Adrenal gland (tissue), 12 donors: ENCODE data around the gene OCLN. TPM values are rescaled to one million over a fixed set of nuclear protein-coding genes. Genes with fewer than 3 reads are reported as not detected.
"Not testable (repeated sequence)": the region's sequence is repeated elsewhere in the genome, so short reads cannot be mapped to it uniquely, and the experiment has no call there.

ENCODE experiments used
- DNase-seq, 7 donors: peaks; one replicate each; pipeline ENCODE4 v3.0.0-alpha.2; 2019 to 2020
- H3K27ac ChIP-seq, 5 donors: fragments of 200-600 bp; sonication (generic) in 4 of 5; 1 replicate in 3 of 5; 2 replicates in 2 of 5; pipeline versions ENCODE4 v1.5.1 to v1.8.0; 2016 to 2020; ENCODE audit warnings: mild to moderate bottlenecking in 1 of 5
- H3K27me3 ChIP-seq: fragments of 200-600 bp; 2 replicates; pipeline ENCODE4 v1.8.0; 2021
- H3K36me3 ChIP-seq, 2 donors: fragments of 200-600 bp; replicated peaks in 1 of 2; 1 replicate in 1 of 2; 2 replicates in 1 of 2; pipeline versions ENCODE4 v1.5.1 to v1.8.0; 2018 to 2022
- H3K4me1 ChIP-seq, 2 donors: fragments of 200-600 bp; replicated peaks in 1 of 2; 1 replicate in 1 of 2; 2 replicates in 1 of 2; pipeline versions ENCODE4 v1.5.1 to v1.8.0; 2018 to 2021
- H3K4me3 ChIP-seq, 4 donors: fragments of 200-600 bp; sonication (generic) in 3 of 4; one replicate each; pipeline ENCODE4 v1.5.1; 2016 to 2018
- H3K9me3 ChIP-seq, 3 donors: fragments of 200-600 bp; sonication (generic) in 1 of 3; replicated peaks in 1 of 3; 1 replicate in 2 of 3; 2 replicates in 1 of 3; pipeline versions ENCODE4 v1.5.1 to v1.8.0; 2016 to 2021
- WGBS, 4 donors: extraction: QIAGEN DNeasy Blood & Tissue Kit in 2 of 4; methylation state at CpG; one replicate each; pipeline versions ENCODE4 v1.1.5 to v1.1.7; 2013 to 2017; 5-methylcytosine and 5-hydroxymethylcytosine counted together
- intact Hi-C, 2 donors: fragments of 100-400 bp; cut with DNase I; formaldehyde crosslinking; loops; one replicate each; pipeline versions ENCODE4 v1.14.1 to v1.15.0; 2022 to 2023
- polyA plus RNA-seq, 3 donors: library from polyadenylated mRNA; stranded (reverse); fragments of 200-250 nt in 2 of 3; fragments of 350-450 nt in 1 of 3; fragmentation: Illumina TruSeq in 1 of 3; extraction: RNeasy Lipid Tissue Mini Kit (QIAGEN cat#74804) in 1 of 3; gene quantifications; one replicate each; pipeline ENCODE4 v1.2.3, GENCODE V29; 2013 to 2014
- total RNA-seq, 9 donors: library from RNA; depleted of rRNA in 4 of 9; stranded (reverse); fragments of >200 nt in 4 of 9; fragments of 120-200 nt in 1 of 9; fragmentation: NEBNext Ultra II Directional in 1 of 9; extraction: Animal tissue kit (Norgen Biotek cat#: 25700) in 1 of 9; gene quantifications; one replicate each; pipeline versions ENCODE4 v1.1.0 to v1.2.4, GENCODE V29; 2013 to 2023
- donor health status: healthy with polysubstance abuse.
- donor health status: Bipolar disorder and iron deficiency.
- donor health status: DM: yes; HTN: yes; CAD: no.
- donor health status: DM: no; HTN: no; CAD: no.
- donor health status: DM: no; HTN: no; CAD: no.
- donor health status: DM: yes; HTN: yes; CAD: no.

OCLN gene
- total and polyA plus RNA-seq, 12 donors: 0.16 to 8.8 (median 1.0) TPM

- WGBS, 4 donors: no CpG with 5 or more reads among the region's 3 CpGs
- H3K4me3 ChIP-seq, H3K9me3 ChIP-seq, intact Hi-C loops, H3K36me3 ChIP-seq, H3K27ac ChIP-seq, DNase-seq, H3K27me3 ChIP-seq, H3K4me1 ChIP-seq: not testable (repeated sequence)
Observed at GRCh38 chr5:69542838-69543618, 50.4 kb downstream of the OCLN start.

GRCh38 chr5:69544602-69545001 lies 52.0 kb downstream of the OCLN start:
- H3K9me3 ChIP-seq, intact Hi-C loops, DNase-seq, H3K27ac ChIP-seq, H3K36me3 ChIP-seq, H3K4me3 ChIP-seq, H3K27me3 ChIP-seq, H3K4me1 ChIP-seq: not testable (repeated sequence)
- WGBS, 4 donors: no CpG with 5 or more reads among the region's 7 CpGs

- peak within 1 kb of the TSS in 2 of 4 donors; percentile 5 to 62 for H3K4me3 ChIP-seq
- H3K27me3 ChIP-seq, intact Hi-C loops, H3K36me3 ChIP-seq, H3K9me3 ChIP-seq, H3K4me1 ChIP-seq: not testable (repeated sequence)
- peak; percentile 52 to 84 (median 75) for DNase-seq
- peak within 1 kb of the TSS in 1 of 5 donors; percentile 40 for H3K27ac ChIP-seq
- WGBS, 4 donors: 0 to 1% (median 1%) methylated on average over 4 to 37 of the region's 40 CpGs
Observed at GRCh38 chr5:69559908-69560330, 67.3 kb downstream of the OCLN start, which contains the start of gene GTF2H2C. GTF2H2C (plus strand) TSS chr5:69560191; CDS start chr5:69565133, 4,942 bp downstream.

- intact Hi-C loops, H3K4me1 ChIP-seq, H3K36me3 ChIP-seq, H3K27me3 ChIP-seq, H3K27ac ChIP-seq, H3K9me3 ChIP-seq: not testable (repeated sequence)
- peak overlapping the region in 1 of 4 donors; percentile 44 for H3K4me3 ChIP-seq
- 43 to 60% (median 46%) methylated on average over 18 to 23 of the region's 31 CpGs for WGBS, 4 donors
- peak in 2 of 7 donors; percentile 7 to 13 for DNase-seq
Observed at GRCh38 chr5:69560587-69561431, 68.2 kb downstream of the OCLN start.

- H3K4me1 ChIP-seq, H3K36me3 ChIP-seq, DNase-seq, H3K4me3 ChIP-seq, H3K9me3 ChIP-seq, intact Hi-C loops, H3K27me3 ChIP-seq, H3K27ac ChIP-seq: not testable (repeated sequence)
- WGBS, 4 donors: 87 to 94% (median 93%) methylated on average over 2 of the region's 2 CpGs
Observed at GRCh38 chr5:69566172-69566571, 73.6 kb downstream of the OCLN start.

- H3K27me3 ChIP-seq, intact Hi-C loops, H3K9me3 ChIP-seq, H3K4me1 ChIP-seq, H3K36me3 ChIP-seq, H3K4me3 ChIP-seq, H3K27ac ChIP-seq, DNase-seq: not testable (repeated sequence)
- WGBS, 4 donors: 82 to 100% methylated on average over 1 of the region's 2 CpGs; no CpG with 5 or more reads in 2 of the 4 donors
Observed at GRCh38 chr5:69568072-69568471, 75.5 kb downstream of the OCLN start.

GRCh38 chr5:69583356-69583755 lies 90.8 kb downstream of the OCLN start:
- DNase-seq, H3K27me3 ChIP-seq, H3K4me1 ChIP-seq, H3K4me3 ChIP-seq, H3K27ac ChIP-seq, intact Hi-C loops, H3K36me3 ChIP-seq, H3K9me3 ChIP-seq: not testable (repeated sequence)
- WGBS, 4 donors: no CpG with 5 or more reads among the region's 2 CpGs

GRCh38 chr5:69596114-69596840 lies 103.7 kb downstream of the OCLN start:
- H3K27ac ChIP-seq, H3K9me3 ChIP-seq, intact Hi-C loops, H3K4me1 ChIP-seq, H3K36me3 ChIP-seq, DNase-seq, H3K4me3 ChIP-seq, H3K27me3 ChIP-seq: not testable (repeated sequence)
- WGBS, 4 donors: 50 to 82% (median 67%) methylated on average over 1 to 3 of the region's 7 CpGs; no CpG with 5 or more reads in 1 of the 4 donors

- intact Hi-C loops: not testable (repeated sequence)
- 60% methylated on average over 1 of the region's 6 CpGs; no CpG with 5 or more reads in 3 of the 4 donors for WGBS, 4 donors
Observed at GRCh38 chr5:69601947-69602346, 109.4 kb downstream of the OCLN start.

GRCh38 chr5:69606839-69607238 lies 114.2 kb downstream of the OCLN start:
- intact Hi-C loops: not testable (repeated sequence)
- WGBS, 4 donors: 58 to 83% (median 69%) methylated on average over 3 of the region's 6 CpGs

More at GRCh38 chr5:69601947-69602346, 109.4 kb downstream of the OCLN start:
- H3K27ac ChIP-seq, H3K4me1 ChIP-seq, H3K27me3 ChIP-seq, H3K9me3 ChIP-seq, H3K36me3 ChIP-seq, H3K4me3 ChIP-seq, DNase-seq: not testable (repeated sequence)

More at GRCh38 chr5:69606839-69607238, 114.2 kb downstream of the OCLN start:
- not testable (repeated sequence) for H3K4me3 ChIP-seq, H3K4me1 ChIP-seq, H3K36me3 ChIP-seq, H3K27ac ChIP-seq, H3K27me3 ChIP-seq, H3K9me3 ChIP-seq
- peak in 1 of 7 donors; percentile 10 for DNase-seq
